Measurements from ENCODE around the gene WAPL. TPM values are rescaled to one million over a fixed set of nuclear protein-coding genes. Genes with fewer than 3 reads are reported as not detected.
A peak's percentile ranks its signal among the peaks of the same experiment; 100 is the strongest.

WAPL gene
- total and polyA plus RNA-seq, 2 of the 4 experiments (the other 2 are of a cell fraction), result 11.5 to 31.7 TPM

GRCh38 chr10:86388119-86388704, 133.4 kb downstream of the WAPL start:
- Histone ChIP-seq H3K18ac (ENCODE audit: low read depth, low read length) (no peak overlapping the region), H4K91ac (ENCODE audit: insufficient read depth, low read depth, low read length) (no peak overlapping the region), H3K4ac (ENCODE audit: low read depth, low read length) (no peak overlapping the region), H3K36me3 (ENCODE audit: control insufficient read depth, insufficient read depth, low read length) (no peaks in the 10 kb centered on the region), H3K79me1 (ENCODE audit: low read depth in 1 of 2, low read length in 2 of 2) (no peaks in the 10 kb centered on the region), H2AK5ac (ENCODE audit: low read depth, low read length) (no peak overlapping the region), H3K27me3 (ENCODE audit: control insufficient read depth, insufficient read depth, low read length) (peaks cover 49% of the 10 kb centered on the region), H3K56ac (ENCODE audit: extremely low read depth, insufficient read depth, low read length) (no peak overlapping the region), H2AK9ac (replicated peaks; ENCODE audit: low read depth, low read length, poor library complexity) (no peak overlapping the region), H3K23ac (ENCODE audit: low read depth, low read length) (no peak overlapping the region), H2BK15ac (ENCODE audit: low read depth, low read length) (no peak overlapping the region), H3K14ac (replicated peaks; ENCODE audit: low read depth, low read length) (no peak overlapping the region), H4K5ac (ENCODE audit: low read depth, low read length) (no peak overlapping the region), H2AFZ (replicated peaks; ENCODE audit: low read length, poor library complexity) (peak overlapping the region; percentile 43), H2BK120ac (ENCODE audit: low read depth, low read length) (no peak overlapping the region), H3K9me1 (ENCODE audit: insufficient read depth, low read length) (no peaks in the 10 kb centered on the region), H3K9ac (ENCODE audit: low read depth, low read length) (no peak overlapping the region), H3K4me2 (ENCODE audit: low read depth, low read length) (no peak overlapping the region), H2BK5ac (ENCODE audit: low read depth, low read length, poor library complexity, severe bottlenecking) (no peak overlapping the region), H3K4me3 (ENCODE audit: insufficient read depth, low read depth, low read length) (no peak overlapping the region), H2BK20ac (ENCODE audit: low read depth, low read length) (no peak overlapping the region), H3K4me1 (ENCODE audit: control insufficient read depth, insufficient read depth, low read length) (no peaks in the 10 kb centered on the region; the same call in 1 of the 2 replicates), H3K9me3 (ENCODE audit: control insufficient read depth, insufficient read depth, low read length) (no peaks in the 10 kb centered on the region; the same call in 1 of the 2 replicates), H3K27ac (ENCODE audit: insufficient read depth, low read length) (no peak overlapping the region), H4K20me1 (ENCODE audit: insufficient read depth, low read length) (no peaks in the 10 kb centered on the region; the same call in 1 of the 2 replicates), H4K8ac (ENCODE audit: low read depth in 2 of 2, low read length in 2 of 2) (no peak overlapping the region)
- in situ Hi-C loops (cut with MboI; ENCODE audit: low sequenced_read_pairs), result no loop called here
- POLR2A ChIA-PET (ENCODE audit: unreplicated experiment), result no interaction called here
- intact Hi-C loops (cut with micrococcal nuclease), result no loop called here
- 37% methylated on average over 3 of the region's 13 CpGs; no CpG with 5 or more reads in 1 of the 2 experiments for WGBS, 2 experiments (ENCODE audit: extremely low coverage in 2 of 2, insufficient read length in 1 of 2)
- BruUV-seq (replicated peaks), result no TSS peak
- CTCF ChIA-PET, result interaction anchor here (1.1 kb wide), 1 partner anchor 15 kb away, joined by 4 read pairs; no protein-coding TSS in a partner anchor
- ATAC-seq (ENCODE audit: low read depth), result no peak
- dilution Hi-C loops (cut with HindIII; ENCODE audit: low sequenced_read_pairs, unreplicated experiment), result no loop called here
- TF ChIP-seq ELK1 (IDR thresholded peaks at IDR 0.05; ENCODE audit: borderline replicate concordance, low read depth, low read length), result no peak
- TF ChIP-seq NFE2L2 (IDR thresholded peaks at IDR 0.05; ENCODE audit: low read depth, low read length), result no peak
- TF ChIP-seq POLR2A (IDR thresholded peaks at IDR 0.05; ENCODE audit: low read depth, low read length), result no peak
- TF ChIP-seq SMC3 (IDR thresholded peaks at IDR 0.05; ENCODE audit: low read depth, low read length), result no peak
- TF ChIP-seq, protein P1, sequence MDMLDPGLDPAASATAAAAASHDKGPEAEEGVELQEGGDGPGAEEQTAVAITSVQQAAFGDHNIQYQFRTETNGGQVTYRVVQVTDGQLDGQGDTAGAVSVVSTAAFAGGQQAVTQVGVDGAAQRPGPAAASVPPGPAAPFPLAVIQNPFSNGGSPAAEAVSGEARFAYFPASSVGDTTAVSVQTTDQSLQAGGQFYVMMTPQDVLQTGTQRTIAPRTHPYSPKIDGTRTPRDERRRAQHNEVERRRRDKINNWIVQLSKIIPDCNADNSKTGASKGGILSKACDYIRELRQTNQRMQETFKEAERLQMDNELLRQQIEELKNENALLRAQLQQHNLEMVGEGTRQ (IDR thresholded peaks at IDR 0.05; ENCODE audit: low read depth, low read length), result no peak
- TF ChIP-seq MAFK (IDR thresholded peaks at IDR 0.05; ENCODE audit: low read depth, low read length), result no peak
- TF ChIP-seq MAZ (IDR thresholded peaks at IDR 0.05; ENCODE audit: borderline replicate concordance, low read depth, low read length), result no peak
- DNase-seq, result no peak

Data from IMR-90 (cell line).